BLaER1 (cell line): Measurements from ENCODE around the gene XYLT1.
A peak's percentile ranks its signal among the peaks of the same experiment; 100 is the strongest.
"Not testable (repeated sequence)": the region's sequence is repeated elsewhere in the genome, so short reads cannot be mapped to it uniquely, and the experiment has no call there.

Experiments used
- H3K27ac ChIP-seq: shearing (Covaris generic); formaldehyde crosslinking; 2 replicates; pipeline ENCODE4 v1.8.1; 2022
- H3K27me3 ChIP-seq: shearing (Covaris generic); formaldehyde crosslinking; 2 replicates; pipeline ENCODE4 v1.8.1; 2022
- H3K36me3 ChIP-seq: shearing (Covaris generic); formaldehyde crosslinking; 2 replicates; pipeline ENCODE4 v1.8.1; 2022
- H3K4me1 ChIP-seq: shearing (Covaris generic); formaldehyde crosslinking; 2 replicates; pipeline ENCODE4 v1.8.1; 2022
- H3K4me2 ChIP-seq: shearing (Covaris generic); formaldehyde crosslinking; 2 replicates; pipeline ENCODE4 v1.8.1; 2022
- H3K4me3 ChIP-seq: shearing (Covaris generic); formaldehyde crosslinking; 2 replicates; pipeline ENCODE4 v1.8.1; 2022
- H3K9ac ChIP-seq: shearing (Covaris generic); formaldehyde crosslinking; 2 replicates; pipeline ENCODE4 v1.8.1; 2022
- H3K9me3 ChIP-seq: shearing (Covaris generic); formaldehyde crosslinking; 2 replicates; pipeline ENCODE4 v1.8.1; 2022
- H4K20me1 ChIP-seq: shearing (Covaris generic); formaldehyde crosslinking; 2 replicates; pipeline ENCODE4 v1.8.1; 2022
- Cebpa-rat ChIP-seq: shearing (Covaris generic); IDR thresholded peaks from 2 replicates; pipeline ENCODE4 v1.8.1; 2022

XYLT1 gene

DNA sequence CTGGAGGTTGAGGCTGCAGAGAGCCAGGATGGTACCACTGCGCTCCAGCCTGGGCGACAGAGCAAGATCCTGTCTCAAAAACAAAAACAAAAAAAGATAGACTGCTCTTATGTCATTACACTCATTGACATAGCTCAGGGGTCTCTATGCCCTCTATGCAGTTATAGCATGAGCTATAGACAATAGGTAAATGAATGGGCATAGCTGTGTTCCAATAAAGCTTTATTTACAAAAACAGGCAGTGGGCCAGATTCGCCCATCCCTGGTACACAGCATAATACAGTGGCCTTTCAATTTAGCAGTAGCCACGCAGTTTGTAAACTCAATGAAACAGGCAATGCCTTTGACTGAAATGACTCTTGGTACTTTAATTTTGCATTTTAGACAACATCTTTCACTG is 51.5 kb downstream of the XYLT1 start:
- no peak for TF ChIP-seq Cebpa-rat
- H3K4me2 ChIP-seq = no peak overlapping the region
- peaks cover 47% of the 10 kb centered on the region for H3K4me1 ChIP-seq

DNA sequence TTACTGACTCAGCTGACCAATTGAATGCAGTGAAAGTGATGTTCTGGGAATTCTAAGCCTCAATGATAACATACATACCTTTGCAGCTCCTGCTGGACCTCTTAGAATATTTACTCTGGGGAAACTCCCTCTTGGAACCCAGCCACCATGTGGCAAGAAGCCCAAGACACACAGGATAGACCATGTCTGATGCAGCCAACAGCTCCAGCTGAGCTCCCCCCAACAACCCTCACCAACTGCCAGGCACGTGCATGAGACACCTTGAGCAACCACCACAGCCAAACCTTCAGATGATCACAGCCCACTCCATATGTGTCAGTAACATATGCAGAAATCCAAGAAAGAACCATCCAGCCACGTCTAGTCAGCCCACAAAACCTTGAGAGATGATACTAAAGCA is 53.0 kb downstream of the XYLT1 start:
- no peak for TF ChIP-seq Cebpa-rat
- H3K36me3 ChIP-seq = peaks cover 47% of the 10 kb centered on the region
- peak overlapping the region; percentile 84 for H3K27ac ChIP-seq
- H3K4me1 ChIP-seq = peaks cover 62% of the 10 kb centered on the region
- no peak overlapping the region for H3K4me3 ChIP-seq
- H3K9me3 ChIP-seq = peaks cover 16% of the 10 kb centered on the region
- peaks cover 49% of the 10 kb centered on the region for H4K20me1 ChIP-seq
- H3K4me2 ChIP-seq = peak overlapping the region; percentile 89
- no peaks in the 10 kb centered on the region for H3K27me3 ChIP-seq
- peak overlapping the region; percentile 66; the same call in 1 of the 2 replicates for H3K9ac ChIP-seq

More for the DNA sequence above, 51.5 kb downstream of the XYLT1 start:
- Histone ChIP-seq H3K9ac (no peak overlapping the region), H3K27me3 (no peaks in the 10 kb centered on the region), H3K4me3 (no peak overlapping the region), H3K27ac (no peak overlapping the region), H3K36me3 (peaks cover 50% of the 10 kb centered on the region), H4K20me1 (peaks cover 49% of the 10 kb centered on the region), H3K9me3 (peaks cover 16% of the 10 kb centered on the region)

DNA sequence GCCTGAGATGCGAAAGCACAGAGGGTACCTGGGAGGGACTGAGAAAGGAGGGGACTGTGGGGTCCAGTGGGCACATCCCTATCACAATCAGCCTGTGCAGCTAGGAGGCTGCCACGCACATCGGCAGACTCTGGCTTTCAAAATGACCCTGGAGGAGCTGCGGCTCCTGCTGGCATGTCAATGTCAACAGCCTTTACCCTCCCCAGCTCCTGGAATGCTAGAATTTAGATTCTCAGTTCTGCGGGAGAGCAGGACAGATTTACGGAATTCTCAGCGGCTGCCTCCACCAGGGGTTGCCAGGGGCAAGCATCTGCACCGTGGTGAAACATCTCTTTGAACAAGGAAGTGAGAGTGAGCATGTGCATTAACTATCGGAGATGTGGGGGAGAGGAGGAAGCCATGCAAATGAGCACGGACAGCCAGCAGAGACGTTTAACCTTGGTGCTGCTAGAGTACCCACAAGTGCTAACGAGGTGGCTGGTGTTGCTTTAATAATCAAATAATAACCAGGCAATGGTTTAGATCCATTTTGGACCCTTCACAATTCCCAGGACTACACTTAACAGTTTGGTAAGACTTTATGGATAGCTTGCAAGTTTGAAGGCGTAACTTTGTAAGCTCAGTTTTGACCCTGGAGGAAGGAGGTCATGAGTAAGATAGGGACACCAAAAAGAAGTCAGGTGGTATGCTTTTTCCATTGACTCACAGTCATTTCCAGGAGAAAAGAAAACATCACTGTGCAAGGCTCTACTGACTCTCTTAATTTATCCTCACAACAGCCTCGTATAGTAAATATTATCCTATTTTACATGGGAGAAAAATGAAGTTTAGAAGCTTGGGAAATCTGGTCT is 54.1 kb downstream of the XYLT1 start:
- Histone ChIP-seq H3K9ac (peak overlapping the region; percentile 66), H4K20me1 (peaks cover 40% of the 10 kb centered on the region), H3K36me3 (peaks cover 49% of the 10 kb centered on the region), H3K27me3 (no peaks in the 10 kb centered on the region), H3K9me3 (peaks cover 16% of the 10 kb centered on the region), H3K4me2 (peak overlapping the region; percentile 89), H3K27ac (peak overlapping the region; percentile 84), H3K4me1 (peaks cover 68% of the 10 kb centered on the region), H3K4me3 (peak overlapping the region; percentile 51)
- TF ChIP-seq Cebpa-rat = no peak

DNA sequence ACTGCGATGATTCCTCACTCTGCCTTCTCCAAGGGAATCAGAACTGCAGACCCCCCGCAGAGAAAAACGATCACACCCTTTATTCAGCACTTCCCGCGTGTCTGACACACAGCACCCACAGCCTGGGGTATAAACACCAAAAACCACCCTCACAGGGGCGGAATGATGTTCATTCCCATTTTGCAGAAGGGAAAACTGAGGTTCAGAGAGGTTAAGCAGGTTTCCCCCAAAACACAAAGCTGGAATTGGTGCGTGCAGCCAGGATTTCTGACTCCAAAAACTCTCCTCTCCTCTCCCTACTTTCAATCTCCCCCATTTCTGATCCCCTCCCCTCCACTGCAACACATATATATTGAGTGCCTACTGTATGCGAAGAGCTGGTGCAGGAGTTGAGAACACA is 55.8 kb downstream of the XYLT1 start:
- Histone ChIP-seq H3K9me3 (peaks cover 16% of the 10 kb centered on the region), H3K9ac (peak overlapping the region; percentile 54), H3K27me3 (no peaks in the 10 kb centered on the region), H3K4me2 (peak overlapping the region; percentile 89), H4K20me1 (peaks cover 22% of the 10 kb centered on the region), H3K4me1 (peaks cover 78% of the 10 kb centered on the region), H3K27ac (peak overlapping the region; percentile 84), H3K36me3 (peaks cover 55% of the 10 kb centered on the region), H3K4me3 (peak overlapping the region; percentile 50)
- no peak for TF ChIP-seq Cebpa-rat

DNA sequence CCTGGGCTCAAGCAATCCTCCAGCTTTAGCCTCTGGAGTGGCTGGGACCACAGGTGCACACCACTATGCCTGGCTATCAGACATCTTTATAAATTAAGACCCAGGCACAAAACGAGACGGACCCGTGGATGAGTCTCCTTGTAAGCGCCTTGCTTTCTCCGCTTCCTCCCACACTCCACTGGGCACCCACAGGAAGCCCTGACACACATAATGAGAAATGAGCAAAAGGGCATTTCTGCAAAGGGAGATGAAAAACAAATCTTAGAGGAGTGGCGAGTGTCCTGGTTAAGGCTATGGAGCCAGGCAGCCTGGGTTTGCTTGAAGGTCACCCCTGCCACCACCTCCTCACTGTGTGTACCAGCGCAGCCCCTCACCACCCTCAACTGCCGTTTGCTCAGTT is 56.3 kb downstream of the XYLT1 start:
- peaks cover 55% of the 10 kb centered on the region for H3K36me3 ChIP-seq
- peak overlapping the region; percentile 89 for H3K4me2 ChIP-seq
- peak overlapping the region; percentile 54 for H3K9ac ChIP-seq
- H3K27ac ChIP-seq = peak overlapping the region; percentile 84
- TF ChIP-seq Cebpa-rat = no peak
- H3K4me3 ChIP-seq = peak overlapping the region; percentile 50
- peaks cover 16% of the 10 kb centered on the region for H3K9me3 ChIP-seq
- H3K4me1 ChIP-seq = peaks cover 83% of the 10 kb centered on the region
- H3K27me3 ChIP-seq = no peaks in the 10 kb centered on the region
- peaks cover 18% of the 10 kb centered on the region for H4K20me1 ChIP-seq

DNA sequence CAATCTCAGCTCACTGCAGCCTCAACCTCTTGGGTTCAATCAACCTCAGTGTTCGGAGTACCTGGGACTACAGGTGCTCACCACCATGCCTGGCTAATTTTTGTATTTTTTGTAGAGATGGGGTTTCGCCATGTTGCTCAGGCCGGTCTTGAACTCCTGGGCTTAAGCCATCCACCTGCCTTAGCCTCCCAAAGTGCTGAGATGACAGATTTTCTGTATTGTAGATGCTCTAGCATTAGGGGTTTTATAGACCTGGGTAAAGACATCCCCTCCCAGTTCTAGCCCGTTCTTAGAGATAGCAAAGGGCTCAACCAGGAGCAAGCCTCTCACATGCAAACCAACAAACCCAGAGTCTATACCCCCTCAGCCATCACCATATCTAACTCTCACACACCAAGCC is 57.3 kb downstream of the XYLT1 start:
- Histone ChIP-seq H3K27me3 (no peaks in the 10 kb centered on the region), H3K9ac (0 out of 2 replicates have a peak overlapping the region, but pooled peaks have one; percentile 54), H4K20me1 (peaks cover 20% of the 10 kb centered on the region), H3K4me2 (peak overlapping the region; percentile 89), H3K27ac (peak overlapping the region; percentile 84), H3K4me1 (peaks cover 88% of the 10 kb centered on the region), H3K9me3 (peaks cover 7% of the 10 kb centered on the region), H3K36me3 (peaks cover 49% of the 10 kb centered on the region), H3K4me3 (no peak overlapping the region)
- TF ChIP-seq Cebpa-rat = no peak

DNA sequence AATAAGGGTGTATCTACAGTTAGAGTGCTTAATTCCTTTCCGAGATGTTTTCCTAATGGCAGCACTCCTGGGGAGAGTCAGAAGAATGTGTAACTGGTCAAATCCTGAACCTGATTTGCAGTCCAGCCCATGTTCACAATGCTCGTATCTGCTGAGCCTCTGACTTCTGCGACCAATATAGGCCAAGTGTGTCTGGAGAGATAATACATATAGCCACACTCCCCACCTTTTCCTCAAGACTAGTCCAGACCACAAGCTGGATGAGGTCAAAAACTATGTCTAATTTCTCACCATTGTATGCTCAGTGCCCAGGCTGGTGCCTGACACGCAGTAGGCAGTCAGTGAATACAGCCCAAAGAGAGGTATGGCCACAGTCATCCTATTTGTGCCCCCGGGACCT is 58.0 kb downstream of the XYLT1 start:
- H3K4me2 ChIP-seq = peak overlapping the region; percentile 89
- no peaks in the 10 kb centered on the region for H3K9me3 ChIP-seq
- no peak overlapping the region for H3K27ac ChIP-seq
- peaks cover 49% of the 10 kb centered on the region for H3K36me3 ChIP-seq
- TF ChIP-seq Cebpa-rat = no peak
- H3K27me3 ChIP-seq = no peaks in the 10 kb centered on the region
- no peak overlapping the region for H3K9ac ChIP-seq
- H3K4me1 ChIP-seq = peaks cover 86% of the 10 kb centered on the region
- peaks cover 24% of the 10 kb centered on the region for H4K20me1 ChIP-seq
- H3K4me3 ChIP-seq = no peak overlapping the region

DNA sequence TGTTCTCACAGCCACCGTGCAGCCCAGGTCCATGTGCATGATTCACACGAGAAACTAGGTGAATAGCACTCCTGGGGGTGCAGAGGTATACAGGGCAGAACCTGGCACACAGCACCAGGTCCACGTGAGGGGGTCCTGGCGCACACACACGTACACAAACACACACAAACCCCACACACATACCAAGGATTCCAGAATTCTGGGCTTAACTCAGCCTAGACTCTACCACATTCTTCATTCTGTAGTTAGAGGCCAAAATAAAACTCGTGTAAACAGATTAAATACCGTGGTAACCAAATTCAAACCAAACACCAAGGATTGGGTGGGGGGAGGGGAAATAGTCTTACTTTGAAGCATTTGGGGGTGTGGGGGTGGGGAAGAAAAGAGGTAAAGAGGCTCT is 58.5 kb downstream of the XYLT1 start:
- no peaks in the 10 kb centered on the region for H3K9me3 ChIP-seq
- H3K9ac ChIP-seq = no peak overlapping the region
- H3K27ac ChIP-seq = no peak overlapping the region
- TF ChIP-seq Cebpa-rat = no peak
- peaks cover 49% of the 10 kb centered on the region for H3K36me3 ChIP-seq
- H3K4me3 ChIP-seq = no peak overlapping the region
- peaks cover 86% of the 10 kb centered on the region for H3K4me1 ChIP-seq
- H3K4me2 ChIP-seq = no peak overlapping the region
- H4K20me1 ChIP-seq = peaks cover 24% of the 10 kb centered on the region
- H3K27me3 ChIP-seq = no peaks in the 10 kb centered on the region

DNA sequence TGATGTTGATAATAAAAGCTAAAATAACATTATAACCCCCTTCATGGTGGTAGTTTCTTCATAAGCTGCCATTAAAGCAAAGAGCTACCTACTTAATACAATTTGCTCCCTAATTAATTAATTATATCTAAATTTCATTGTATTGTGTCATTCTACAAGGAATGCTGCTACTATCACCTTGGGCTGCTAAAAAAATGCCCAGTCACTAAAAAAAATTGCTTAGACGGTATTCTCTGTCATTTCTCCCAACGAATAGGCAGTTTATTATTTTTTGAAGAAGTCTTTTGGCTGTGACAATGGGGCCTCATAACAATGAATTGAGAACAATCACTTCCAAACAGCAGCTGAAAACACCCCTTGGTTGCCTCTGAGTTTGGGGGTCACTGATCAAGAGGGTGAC is 59.5 kb downstream of the XYLT1 start:
- Histone ChIP-seq H4K20me1 (peaks cover 28% of the 10 kb centered on the region), H3K27me3 (no peaks in the 10 kb centered on the region), H3K4me1 (peaks cover 87% of the 10 kb centered on the region), H3K9me3 (no peaks in the 10 kb centered on the region), H3K36me3 (peaks cover 49% of the 10 kb centered on the region), H3K4me3 (no peak overlapping the region), H3K27ac (no peak overlapping the region), H3K4me2 (no peak overlapping the region), H3K9ac (no peak overlapping the region)
- TF ChIP-seq Cebpa-rat = no peak

DNA sequence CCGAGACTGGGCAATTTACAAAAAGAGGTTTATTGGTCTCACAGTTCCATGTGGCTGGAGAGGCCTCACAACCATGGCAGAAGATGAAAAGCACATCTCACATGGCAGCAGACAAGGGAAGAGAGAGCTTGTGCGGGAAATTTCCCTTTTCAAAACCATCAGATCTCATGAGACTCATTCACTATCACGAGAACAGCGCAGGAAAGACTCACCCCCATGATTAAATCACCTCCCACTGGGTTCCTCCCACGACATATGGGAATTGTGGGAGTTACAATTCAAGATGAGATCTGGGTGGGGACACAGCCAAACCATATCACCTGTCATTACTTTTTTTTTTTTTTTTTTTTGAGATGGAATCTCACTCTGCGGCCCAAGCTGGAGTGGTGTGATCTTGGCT is 60.4 kb downstream of the XYLT1 start:
- not testable (repeated sequence) for H3K4me3 ChIP-seq, H3K9ac ChIP-seq, H3K27me3 ChIP-seq, H3K4me2 ChIP-seq, H3K9me3 ChIP-seq, H3K27ac ChIP-seq
- Histone ChIP-seq H3K36me3 (peaks cover 49% of the 10 kb centered on the region), H3K4me1 (peaks cover 87% of the 10 kb centered on the region), H4K20me1 (peaks cover 38% of the 10 kb centered on the region)
